ENCODE measurements around the gene HDAC4.

- TF ChIP-seq TEAD4 (IDR thresholded peaks at IDR 0.05; ENCODE audit: low read depth, low read length) (no peak), CTCF (IDR thresholded peaks at IDR 0.05; ENCODE audit: control extremely low read depth in 1 of 3, insufficient read depth in 1 of 3, low read depth in 1 of 3, low read length in 3 of 3) (no peak), ASH2L (IDR thresholded peaks at IDR 0.05; ENCODE audit: low read length) (no peak), YY1 (IDR thresholded peaks at IDR 0.05; ENCODE audit: low read depth, low read length) (no peak), EZH2 (IDR thresholded peaks at IDR 0.05; ENCODE audit: low read depth, low read length, severe bottlenecking) (no peak), POLR2A (IDR thresholded peaks at IDR 0.05; ENCODE audit: control extremely low read depth in 1 of 2, low read depth in 2 of 2, low read length in 2 of 2) (no peak)
These were observed 148.8 kb downstream of the HDAC4 start for GRCh38 chr2:239251971-239252370.

Measured in H1 (cell line).